Esophagus squamous epithelium (tissue), 4 donors: ENCODE results near the gene TPM2.

Source experiments
- POLR2A ChIP-seq, 4 donors: fragments of 450-650 bp; IDR thresholded peaks; one replicate each; pipeline ENCODE4 v1.6.1; 2017; ENCODE audit warnings: antibody characterized with exemption in 4 of 4, mild to moderate bottlenecking in 4 of 4, moderate library complexity in 3 of 4
- TF ChIP-seq, protein P1 (sequence below), 6 experiments: fragments of 450-650 bp in 4 of 6; fragments of 200-600 bp in 2 of 6; sonication (generic) in 2 of 6; IDR thresholded peaks; one replicate each; pipeline ENCODE4 v1.5.1; 2016 to 2019; ENCODE audit warnings: antibody characterized with exemption in 6 of 6, mild to moderate bottlenecking in 4 of 6, moderate library complexity in 4 of 6

DNA sequence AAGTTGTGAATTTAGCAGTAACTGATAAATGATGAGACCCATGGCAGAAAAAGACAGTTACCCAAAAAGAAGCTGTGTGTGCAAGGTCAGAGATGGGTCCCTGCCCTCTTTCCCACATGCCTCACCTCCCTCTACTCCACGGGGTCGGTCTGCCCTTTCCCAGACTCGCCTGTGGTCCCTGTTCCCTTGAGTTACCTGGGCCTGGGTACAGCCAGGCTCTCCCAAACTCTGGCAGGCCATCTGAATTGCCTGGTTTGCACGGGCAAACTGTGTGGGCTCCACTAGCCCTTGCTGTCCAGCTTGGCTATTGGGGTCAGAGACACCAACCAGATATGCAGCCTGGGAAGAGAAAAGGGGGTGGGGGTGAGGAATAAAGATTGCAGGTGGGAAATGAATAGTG lies 18.4 kb upstream of the TPM2 start:
- TF ChIP-seq, protein P1, sequence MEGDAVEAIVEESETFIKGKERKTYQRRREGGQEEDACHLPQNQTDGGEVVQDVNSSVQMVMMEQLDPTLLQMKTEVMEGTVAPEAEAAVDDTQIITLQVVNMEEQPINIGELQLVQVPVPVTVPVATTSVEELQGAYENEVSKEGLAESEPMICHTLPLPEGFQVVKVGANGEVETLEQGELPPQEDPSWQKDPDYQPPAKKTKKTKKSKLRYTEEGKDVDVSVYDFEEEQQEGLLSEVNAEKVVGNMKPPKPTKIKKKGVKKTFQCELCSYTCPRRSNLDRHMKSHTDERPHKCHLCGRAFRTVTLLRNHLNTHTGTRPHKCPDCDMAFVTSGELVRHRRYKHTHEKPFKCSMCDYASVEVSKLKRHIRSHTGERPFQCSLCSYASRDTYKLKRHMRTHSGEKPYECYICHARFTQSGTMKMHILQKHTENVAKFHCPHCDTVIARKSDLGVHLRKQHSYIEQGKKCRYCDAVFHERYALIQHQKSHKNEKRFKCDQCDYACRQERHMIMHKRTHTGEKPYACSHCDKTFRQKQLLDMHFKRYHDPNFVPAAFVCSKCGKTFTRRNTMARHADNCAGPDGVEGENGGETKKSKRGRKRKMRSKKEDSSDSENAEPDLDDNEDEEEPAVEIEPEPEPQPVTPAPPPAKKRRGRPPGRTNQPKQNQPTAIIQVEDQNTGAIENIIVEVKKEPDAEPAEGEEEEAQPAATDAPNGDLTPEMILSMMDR (IDR thresholded peaks at IDR 0.05): no peak
- no peak for TF ChIP-seq POLR2A (IDR thresholded peaks at IDR 0.05)
